ENCODE measurements around the gene HOXD11. TPM values are rescaled to one million over a fixed set of nuclear protein-coding genes. Genes with fewer than 3 reads are reported as not detected.

HOXD11 gene
- total RNA-seq, 2 donors from 2014 or later = not detected

- Histone ChIP-seq H3K27me3 (peaks cover 66 to 80% of the 10 kb centered on the region in 2 donors), H3K4me3 (peak overlapping the region in 1 of 2 donors; percentile 31), H3K4me1 (peaks cover 0 to 38% of the 10 kb centered on the region in 2 donors), H3K27ac (no peak overlapping the region), H3K9me3 (peaks cover 0 to 6% of the 10 kb centered on the region in 2 donors), H3K36me3 (no peaks in the 10 kb centered on the region)
- TF ChIP-seq CTCF (IDR thresholded peaks at IDR 0.05) = no peak
- peak; percentile 51 for DNase-seq (ENCODE audit: low spot score)
Observed at GRCh38 chr2:176080540-176081375, 26.3 kb upstream of the HOXD11 start.

GRCh38 chr2:176081376-176081836, 25.7 kb upstream of the HOXD11 start:
- TF ChIP-seq CTCF (IDR thresholded peaks at IDR 0.05) = no peak
- peaks cover 72 to 80% of the 10 kb centered on the region in 2 donors for H3K27me3 ChIP-seq
- peaks cover 0 to 3% of the 10 kb centered on the region in 2 donors for H3K9me3 ChIP-seq
- H3K27ac ChIP-seq = no peak overlapping the region
- DNase-seq (ENCODE audit: low spot score) = peak; percentile 2
- no peaks in the 10 kb centered on the region for H3K36me3 ChIP-seq
- H3K4me1 ChIP-seq = peaks cover 0 to 45% of the 10 kb centered on the region in 2 donors
- H3K4me3 ChIP-seq = no peak overlapping the region

GRCh38 chr2:176081837-176082524, 25.1 kb upstream of the HOXD11 start:
- Histone ChIP-seq H3K9me3 (no peaks in the 10 kb centered on the region), H3K36me3 (no peaks in the 10 kb centered on the region), H3K4me3 (no peak overlapping the region), H3K4me1 (peaks cover 0 to 45% of the 10 kb centered on the region in 2 donors), H3K27me3 (peaks cover 72 to 82% of the 10 kb centered on the region in 2 donors), H3K27ac (no peak overlapping the region)
- peak; percentile 28 for DNase-seq (ENCODE audit: low spot score)
- TF ChIP-seq CTCF (IDR thresholded peaks at IDR 0.05) = no peak

DNA sequence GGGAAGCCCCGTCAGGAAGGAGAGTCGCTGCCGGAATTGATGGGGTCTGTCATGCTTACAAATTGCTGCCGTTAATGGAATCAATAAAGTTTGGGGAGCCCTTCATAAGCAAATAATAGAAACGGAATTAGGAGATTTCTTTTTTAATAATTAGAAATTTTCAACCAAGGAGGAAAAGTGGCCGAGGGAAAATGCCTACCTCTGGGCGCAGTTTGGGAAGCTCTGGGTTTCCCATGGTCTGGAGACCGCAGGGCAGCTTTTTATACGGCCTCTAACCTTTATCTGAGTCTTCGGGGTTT, 24.6 kb upstream of the HOXD11 start:
- DNase-seq (ENCODE audit: low spot score) = no peak
- peaks cover 0 to 45% of the 10 kb centered on the region in 2 donors for H3K4me1 ChIP-seq
- no peak overlapping the region for H3K4me3 ChIP-seq
- no peaks in the 10 kb centered on the region for H3K36me3 ChIP-seq
- no peak for TF ChIP-seq CTCF (IDR thresholded peaks at IDR 0.05)
- peaks cover 67 to 86% of the 10 kb centered on the region in 2 donors for H3K27me3 ChIP-seq
- H3K27ac ChIP-seq = no peak overlapping the region
- H3K9me3 ChIP-seq = no peaks in the 10 kb centered on the region

DNA sequence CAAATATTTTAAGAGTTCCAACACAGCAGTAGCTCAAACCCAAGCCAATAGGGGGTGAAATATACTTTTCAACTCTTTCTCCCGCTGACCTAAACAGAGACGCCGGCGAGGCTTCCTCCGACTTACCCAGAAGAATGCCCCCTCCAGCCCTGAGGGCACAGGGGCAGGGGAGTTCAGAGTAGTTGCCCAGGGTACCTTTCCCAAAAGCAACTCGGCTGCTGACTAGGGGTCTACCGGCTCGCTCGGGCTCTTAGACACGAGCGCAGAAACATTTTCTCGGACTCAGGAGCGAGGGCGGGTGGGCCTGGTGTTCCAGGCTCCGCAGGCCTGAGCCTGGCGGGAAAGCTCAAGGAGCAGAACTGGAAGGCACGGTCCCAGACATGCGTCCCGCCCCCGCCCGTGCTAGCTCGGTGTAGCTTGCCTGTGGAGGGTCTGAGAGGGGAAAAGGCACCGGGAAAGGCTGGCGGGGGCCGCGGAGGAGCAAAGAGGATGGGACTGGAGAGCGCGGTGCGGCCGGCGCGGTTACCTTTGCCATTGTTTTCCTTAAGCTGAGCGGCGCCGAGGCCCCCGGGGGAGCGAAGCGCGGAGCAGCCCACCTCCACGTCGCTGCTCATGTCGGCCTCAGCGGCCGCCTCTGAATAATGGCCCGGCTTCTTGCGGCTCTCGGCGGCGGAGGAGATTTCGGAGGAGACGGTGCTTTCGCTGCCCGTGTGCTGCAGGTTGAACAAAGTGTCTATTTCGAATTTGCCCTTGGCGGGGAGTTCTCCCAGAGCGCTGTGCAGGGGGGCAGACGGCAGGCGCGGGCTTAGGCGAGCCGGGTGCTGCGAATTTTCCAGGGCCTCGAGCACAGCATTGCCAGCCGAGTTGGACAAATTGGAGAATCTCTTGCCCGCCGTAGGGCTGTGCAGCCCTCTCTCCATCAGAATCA, 24.0 kb upstream of the HOXD11 start:
- no peaks in the 10 kb centered on the region for H3K36me3 ChIP-seq
- H3K27me3 ChIP-seq = peaks cover 65 to 88% of the 10 kb centered on the region in 2 donors
- no peaks in the 10 kb centered on the region for H3K9me3 ChIP-seq
- H3K4me3 ChIP-seq = no peak overlapping the region
- no peak for TF ChIP-seq CTCF (IDR thresholded peaks at IDR 0.05)
- no peak overlapping the region for H3K27ac ChIP-seq
- H3K4me1 ChIP-seq = peaks cover 0 to 49% of the 10 kb centered on the region in 2 donors
- no peak for DNase-seq (ENCODE audit: low spot score)

Measured in right atrium auricular region (tissue), 2 donors.